ENCODE results near the gene AKT3. TPM values are rescaled to one million over a fixed set of nuclear protein-coding genes. Genes with fewer than 3 reads are reported as not detected.
A peak's percentile ranks its signal among the peaks of the same experiment; 100 is the strongest.
"Not testable (repeated sequence)": the region's sequence is repeated elsewhere in the genome, so short reads cannot be mapped to it uniquely, and the experiment has no call there.

AKT3 gene
- total and polyA plus RNA-seq, 2 experiments from 2014 or later, result 3.5 to 23.4 TPM

DNA sequence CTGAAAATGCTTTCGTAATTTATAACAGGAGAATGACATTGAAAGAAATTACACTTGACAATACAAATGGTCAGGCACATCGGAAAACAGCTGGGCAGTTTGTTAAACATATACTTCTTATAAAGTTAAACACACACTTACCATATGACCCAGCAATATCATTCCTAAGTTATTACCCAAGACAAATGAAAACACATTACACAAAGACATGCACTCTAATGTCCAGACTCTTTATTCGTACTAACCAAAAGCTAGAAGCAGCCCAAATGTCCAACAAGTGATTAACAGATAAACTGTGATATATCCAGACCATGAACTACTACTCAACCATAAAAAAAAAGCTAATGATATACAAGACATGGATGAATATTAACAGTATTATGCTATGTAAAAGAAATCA is 8.5 kb downstream of the AKT3 start:
- Histone ChIP-seq H3K4me1 (ENCODE audit: low read depth) (no peaks in the 10 kb centered on the region), H3K27ac (no peak overlapping the region), H3K27me3 (no peaks in the 10 kb centered on the region), H3K4me3 (no peak overlapping the region), H3K36me3 (no peaks in the 10 kb centered on the region), H3K9me3 (ENCODE audit: low read depth) (no peaks in the 10 kb centered on the region)
- peak in 1 of 2 donors; percentile 14 for DNase-seq (ENCODE audit: low read depth in 1 of 2, low spot score in 1 of 2)
- TF ChIP-seq CTCF (IDR thresholded peaks at IDR 0.05; ENCODE audit: low read depth, low read length), result no peak

GRCh38 chr1:243837907-243838535 is 12.0 kb downstream of the AKT3 start:
- H3K9me3 ChIP-seq (ENCODE audit: low read depth), result no peaks in the 10 kb centered on the region
- H3K36me3 ChIP-seq, result no peaks in the 10 kb centered on the region
- H3K4me3 ChIP-seq, result no peak overlapping the region
- no peaks in the 10 kb centered on the region for H3K27me3 ChIP-seq
- H3K27ac ChIP-seq, result no peak overlapping the region
- TF ChIP-seq CTCF (IDR thresholded peaks at IDR 0.05; ENCODE audit: low read depth, low read length), result no peak
- no peaks in the 10 kb centered on the region for H3K4me1 ChIP-seq (ENCODE audit: low read depth)
- DNase-seq (ENCODE audit: low read depth in 1 of 2, low spot score in 1 of 2), result no peak

DNA sequence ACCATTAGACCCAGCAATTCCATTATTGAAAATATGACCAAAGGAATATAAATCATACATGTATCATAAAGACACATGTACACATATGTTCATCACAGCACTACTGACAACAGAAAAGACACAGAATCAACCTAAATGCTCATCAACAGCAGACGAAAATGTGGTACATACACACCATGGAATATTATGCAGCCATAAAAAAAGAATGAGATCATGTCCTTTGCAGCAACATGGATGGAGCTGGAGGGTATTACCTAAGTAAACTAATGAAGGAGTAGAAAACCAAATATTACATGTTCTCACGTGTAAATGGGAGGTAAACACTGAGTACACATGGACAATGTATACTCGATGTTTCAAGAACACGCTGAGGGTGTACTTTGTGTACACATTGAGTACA is 15.9 kb downstream of the AKT3 start:
- H3K4me1 ChIP-seq (ENCODE audit: low read depth), result no peaks in the 10 kb centered on the region
- no peaks in the 10 kb centered on the region for H3K36me3 ChIP-seq
- H3K4me3 ChIP-seq, result no peak overlapping the region

DNA sequence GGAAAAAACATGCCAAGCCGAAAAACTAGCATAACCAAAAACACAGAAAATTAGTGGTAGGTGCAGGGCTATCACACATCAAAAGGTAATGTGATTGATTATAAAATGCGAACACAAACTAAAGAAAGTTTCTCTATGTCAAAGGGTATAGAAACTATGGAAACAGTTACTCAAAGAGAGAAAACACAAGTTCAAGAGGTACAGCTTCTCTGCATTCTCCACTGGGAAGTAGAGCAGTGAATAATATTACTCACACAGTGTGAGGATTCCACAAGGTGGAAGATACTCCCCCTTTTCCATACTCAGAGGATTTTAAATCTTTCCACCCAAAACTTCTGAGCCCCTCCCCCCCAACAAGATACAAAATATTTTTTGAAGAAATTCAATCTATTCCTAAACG is 18.6 kb downstream of the AKT3 start:
- H3K36me3 ChIP-seq, result no peaks in the 10 kb centered on the region
- H3K9me3 ChIP-seq (ENCODE audit: low read depth), result no peaks in the 10 kb centered on the region
- H3K27ac ChIP-seq, result no peak overlapping the region
- peak in 1 of 2 donors; percentile 10 for DNase-seq (ENCODE audit: low read depth in 1 of 2, low spot score in 1 of 2)
- H3K27me3 ChIP-seq, result no peaks in the 10 kb centered on the region
- no peak overlapping the region for H3K4me3 ChIP-seq
- TF ChIP-seq CTCF (IDR thresholded peaks at IDR 0.05; ENCODE audit: low read depth, low read length), result no peak
- H3K4me1 ChIP-seq (ENCODE audit: low read depth), result no peaks in the 10 kb centered on the region

More for the DNA sequence above, 15.9 kb downstream of the AKT3 start:
- TF ChIP-seq CTCF (IDR thresholded peaks at IDR 0.05; ENCODE audit: low read depth, low read length), result no peak
- no peak for DNase-seq (ENCODE audit: low read depth in 1 of 2, low spot score in 1 of 2)
- no peaks in the 10 kb centered on the region for H3K9me3 ChIP-seq (ENCODE audit: low read depth)
- no peak overlapping the region for H3K27ac ChIP-seq
- no peaks in the 10 kb centered on the region for H3K27me3 ChIP-seq

GRCh38 chr1:243827206-243827605 is 22.8 kb downstream of the AKT3 start:
- H3K27me3 ChIP-seq, result no peaks in the 10 kb centered on the region
- TF ChIP-seq CTCF (IDR thresholded peaks at IDR 0.05; ENCODE audit: low read depth, low read length), result no peak
- DNase-seq (ENCODE audit: low read depth in 1 of 2, low spot score in 1 of 2), result peak in 1 of 2 donors; percentile 3
- no peaks in the 10 kb centered on the region for H3K4me1 ChIP-seq (ENCODE audit: low read depth)
- H3K27ac ChIP-seq, result no peak overlapping the region
- no peak overlapping the region for H3K4me3 ChIP-seq
- H3K9me3 ChIP-seq (ENCODE audit: low read depth), result no peaks in the 10 kb centered on the region
- no peaks in the 10 kb centered on the region for H3K36me3 ChIP-seq

DNA sequence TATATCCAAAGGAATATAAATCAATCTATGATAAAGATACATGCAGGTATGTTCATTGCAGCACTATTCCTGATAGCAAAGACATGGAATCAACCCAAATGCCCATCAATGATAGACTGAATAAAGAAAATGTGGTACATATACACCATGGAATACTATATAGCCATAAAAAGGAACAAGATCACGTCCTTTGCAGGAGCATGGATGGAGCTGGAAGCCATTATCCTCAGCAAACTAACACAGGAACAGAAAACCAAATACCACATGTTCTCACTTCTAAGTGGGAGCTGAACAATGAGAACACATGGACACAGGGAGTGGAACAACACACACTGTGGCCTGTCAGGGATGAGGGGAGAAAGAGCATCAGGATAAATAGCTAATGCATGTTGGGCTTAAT is 25.1 kb downstream of the AKT3 start:
- not testable (repeated sequence) for H3K27me3 ChIP-seq; H3K4me3 ChIP-seq; H3K27ac ChIP-seq; H3K4me1 ChIP-seq (ENCODE audit: low read depth); DNase-seq (ENCODE audit: low read depth in 1 of 2, low spot score in 1 of 2); H3K9me3 ChIP-seq (ENCODE audit: low read depth); H3K36me3 ChIP-seq

All from cardiac muscle cell (in vitro differentiated cells and primary cell).